GM21723 (cell line): ENCODE results near the gene ZC3H8.

ENCODE experiments used
- ATAC-seq: cut with Tn5 transposase; IDR thresholded peaks from one replicate; pipeline ENCODE4 v1.9.1; 2021; ENCODE audit warnings: mild to moderate bottlenecking, moderate library complexity; ENCODE audit not compliant: unreplicated experiment

ZC3H8 gene

DNA sequence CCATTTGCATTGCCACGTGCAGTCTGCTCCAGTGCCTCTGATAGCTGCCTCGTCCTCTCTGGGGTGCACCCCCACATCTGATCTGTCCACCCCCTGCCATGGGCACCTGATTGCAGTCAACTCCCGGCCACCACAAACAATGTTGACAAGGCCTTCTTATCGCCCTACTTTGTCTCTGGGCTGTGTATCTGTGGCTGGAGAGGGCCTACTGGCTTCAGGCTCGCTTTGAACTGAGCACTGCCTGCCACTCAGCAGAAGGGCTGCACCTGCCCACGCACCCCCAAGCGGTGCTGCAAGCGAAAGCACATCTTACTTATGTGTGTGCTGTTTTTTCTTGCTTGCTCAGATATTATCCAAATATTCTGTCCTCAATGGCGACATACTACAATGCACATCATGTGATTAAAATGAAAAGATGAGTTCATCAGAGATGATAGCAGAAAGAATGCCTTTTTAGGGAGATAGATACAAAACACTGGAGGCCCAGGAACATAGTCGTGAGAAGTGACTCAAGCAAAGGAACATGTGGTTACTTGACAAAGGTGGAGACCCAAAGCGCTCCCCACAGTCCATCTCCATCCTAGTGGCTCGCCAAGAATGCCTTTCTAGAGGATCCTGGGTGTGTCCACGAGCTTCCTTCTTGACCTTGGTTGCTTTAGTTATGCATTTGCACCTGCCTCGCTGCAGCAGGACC is 87.9 kb downstream of the ZC3H8 start:
- no peak for ATAC-seq

DNA sequence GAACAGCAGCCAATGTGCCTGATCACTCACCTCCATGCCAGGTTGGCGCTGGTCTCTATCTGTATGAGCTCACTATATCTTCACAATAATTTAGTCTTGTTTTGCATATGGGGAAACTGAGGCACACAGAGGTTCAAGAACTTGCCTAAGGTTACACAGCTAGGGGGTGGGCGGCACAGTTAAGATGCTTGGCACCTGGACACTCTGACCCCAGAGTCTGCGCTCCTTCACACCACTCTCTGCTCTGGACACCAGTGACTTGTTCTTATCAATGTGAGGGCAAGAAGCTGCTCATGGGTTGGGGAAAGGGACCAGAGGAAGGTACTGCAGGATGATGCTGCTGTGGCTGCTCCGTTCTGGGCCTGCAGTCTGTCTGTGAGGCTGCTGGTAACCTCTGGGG is 89.5 kb downstream of the ZC3H8 start:
- ATAC-seq = no peak

DNA sequence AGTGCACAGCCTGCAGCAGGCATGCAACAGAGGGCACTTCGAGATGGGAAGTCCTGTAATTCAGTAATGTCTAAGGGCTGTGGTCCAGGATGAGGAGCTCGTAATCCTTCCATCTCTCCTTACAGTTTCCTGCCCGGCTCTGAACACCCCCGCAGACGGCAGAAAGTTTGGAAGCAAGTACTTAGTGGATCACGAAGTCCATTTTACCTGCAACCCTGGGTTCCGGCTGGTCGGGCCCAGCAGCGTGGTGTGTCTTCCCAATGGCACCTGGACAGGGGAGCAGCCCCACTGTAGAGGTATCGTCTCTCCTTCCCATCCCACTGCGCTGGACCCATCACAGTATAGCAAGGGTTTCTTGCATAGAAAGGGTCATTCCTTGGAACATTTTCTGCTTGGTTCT is 90.0 kb downstream of the ZC3H8 start:
- ATAC-seq = no peak

DNA sequence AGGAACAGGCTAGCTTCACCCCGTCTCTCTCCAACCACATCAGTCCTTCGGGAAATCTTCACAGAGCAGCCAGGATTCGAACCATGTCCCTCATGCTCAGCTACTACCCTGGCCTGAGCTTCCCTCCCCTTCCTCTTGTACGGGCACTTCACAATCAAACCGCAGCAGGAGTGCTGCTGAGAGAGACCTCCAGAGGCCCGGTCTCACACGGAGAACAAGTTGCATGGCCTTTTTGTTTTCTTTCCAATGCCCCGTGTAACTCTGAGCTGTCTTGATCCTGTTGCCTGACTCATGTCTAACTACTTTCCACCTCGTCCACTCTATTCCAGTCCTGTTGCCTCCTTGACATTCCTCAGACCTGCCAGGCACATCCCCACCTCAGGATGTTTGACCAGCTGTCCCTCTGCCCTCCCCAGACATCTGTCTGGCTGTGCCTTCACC is 91.3 kb downstream of the ZC3H8 start:
- no peak for ATAC-seq

DNA sequence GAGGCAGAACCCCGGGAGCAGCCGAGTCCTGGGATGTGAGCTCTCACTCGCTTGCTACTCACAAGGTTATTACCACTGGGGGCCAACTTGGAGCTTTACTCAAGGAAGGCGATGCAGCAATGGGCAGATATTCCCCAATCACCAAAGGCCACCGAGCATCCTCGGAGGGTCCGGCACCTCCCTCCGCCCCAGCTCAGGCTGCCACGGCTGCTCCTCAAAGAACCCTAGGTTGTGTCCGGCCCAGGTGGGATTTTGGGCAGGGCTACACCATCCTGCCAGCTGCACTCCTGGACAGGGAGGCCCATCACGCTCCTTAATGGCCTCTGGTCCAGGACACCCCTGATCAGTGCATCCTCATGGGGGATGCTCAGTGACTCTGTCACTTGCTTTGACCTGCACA is 91.9 kb downstream of the ZC3H8 start:
- no peak for ATAC-seq

DNA sequence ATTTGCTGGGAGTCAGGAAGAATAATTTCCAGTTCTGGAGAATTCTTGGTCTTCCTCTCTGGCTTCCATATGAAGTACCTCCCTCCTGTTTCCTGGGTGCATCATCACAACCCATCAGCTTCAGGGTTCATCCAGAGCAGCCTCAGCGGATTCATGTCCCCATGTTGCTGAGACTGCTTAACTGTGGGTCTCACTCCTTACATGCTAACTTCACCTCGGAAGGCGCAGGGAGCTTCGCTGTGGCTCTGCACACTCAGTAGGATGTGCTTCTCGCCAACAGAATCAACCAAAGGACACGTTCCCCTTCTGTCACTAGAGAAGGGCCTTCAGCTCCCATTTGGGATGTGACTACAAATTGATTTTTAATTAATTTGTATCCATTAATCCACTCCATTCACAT is 92.5 kb downstream of the ZC3H8 start:
- ATAC-seq = no peak
